ENCODE results near the gene LAG3.

Gene LAG3

DNA sequence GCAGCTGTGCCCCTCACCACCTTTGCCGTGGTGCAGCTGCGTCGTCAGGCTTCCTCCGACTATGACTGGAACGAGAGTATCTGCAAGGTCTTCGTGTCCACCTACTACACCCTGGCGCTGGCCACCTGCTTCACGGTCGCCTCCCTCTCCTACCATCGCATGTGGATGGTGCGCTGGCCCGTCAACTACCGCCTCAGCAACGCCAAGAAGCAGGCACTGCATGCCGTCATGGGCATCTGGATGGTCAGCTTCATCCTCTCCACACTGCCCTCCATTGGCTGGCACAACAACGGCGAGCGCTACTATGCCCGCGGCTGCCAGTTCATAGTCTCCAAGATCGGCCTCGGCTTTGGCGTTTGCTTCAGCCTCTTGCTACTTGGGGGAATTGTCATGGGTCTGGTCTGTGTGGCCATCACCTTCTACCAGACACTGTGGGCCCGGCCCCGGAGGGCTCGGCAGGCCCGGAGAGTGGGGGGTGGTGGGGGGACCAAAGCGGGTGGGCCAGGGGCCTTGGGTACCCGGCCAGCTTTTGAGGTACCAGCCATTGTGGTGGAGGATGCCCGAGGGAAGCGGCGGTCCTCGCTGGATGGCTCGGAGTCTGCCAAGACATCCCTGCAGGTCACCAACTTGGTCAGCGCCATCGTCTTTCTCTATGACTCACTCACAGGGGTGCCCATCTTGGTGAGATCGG is 51.9 kb downstream of the LAG3 start:
- DNase-seq, result peak in 1 of 2 experiments; percentile 32

DNA sequence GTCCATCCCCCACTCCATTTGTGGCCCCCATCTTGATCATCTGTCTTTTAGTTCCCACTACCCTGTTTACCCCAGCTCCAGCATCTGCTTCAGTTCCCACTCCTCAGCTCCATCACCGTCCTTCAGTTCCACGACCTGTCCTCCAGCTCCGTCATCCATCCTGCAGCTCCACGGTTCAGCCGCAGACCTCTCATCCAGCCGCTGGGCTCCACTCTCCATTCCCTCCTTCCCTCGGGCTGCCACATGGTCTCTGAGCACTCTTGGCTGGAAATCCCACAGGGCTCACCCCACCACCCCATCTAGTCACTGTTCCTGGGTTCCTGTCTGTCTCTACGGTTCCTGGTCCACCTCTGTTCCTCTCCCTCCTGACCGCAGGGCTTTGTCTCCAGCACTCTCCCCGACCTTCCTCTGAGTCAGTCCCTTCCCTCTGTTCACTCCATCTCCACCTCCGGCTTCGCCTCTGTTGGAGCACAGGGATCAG is 52.6 kb downstream of the LAG3 start:
- DNase-seq, result peak in 1 of 2 experiments; percentile 9

DNA sequence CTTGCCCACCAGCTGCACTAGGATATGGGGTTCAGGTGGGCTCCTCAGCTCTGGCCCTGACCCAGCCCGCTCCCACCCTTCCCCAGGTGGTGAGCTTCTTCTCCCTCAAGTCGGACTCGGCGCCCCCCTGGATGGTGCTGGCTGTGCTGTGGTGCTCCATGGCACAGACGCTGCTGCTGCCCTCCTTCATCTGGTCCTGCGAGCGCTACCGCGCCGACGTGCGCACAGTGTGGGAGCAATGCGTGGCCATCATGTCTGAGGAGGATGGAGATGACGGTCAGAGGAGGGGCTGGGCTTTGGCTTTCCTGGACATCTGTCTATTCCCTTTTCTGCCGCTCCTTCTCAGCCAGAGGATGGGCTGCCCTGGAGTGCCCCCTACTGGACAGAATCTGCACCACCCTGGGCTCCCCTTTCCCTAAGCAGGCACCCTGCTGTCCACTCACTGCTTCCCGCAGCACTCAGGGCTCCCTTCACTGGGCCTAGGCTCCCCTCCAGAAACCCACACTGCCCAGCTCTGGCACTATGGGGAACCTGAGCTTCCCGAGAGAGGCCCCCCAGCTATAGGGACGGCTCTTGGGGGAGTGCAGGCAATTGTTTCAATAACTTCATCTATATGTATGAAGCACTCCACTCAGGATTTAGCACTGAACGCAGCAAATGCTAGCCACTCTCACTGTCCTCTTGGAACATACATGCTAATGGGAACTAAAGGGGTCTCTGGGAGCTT is 53.2 kb downstream of the LAG3 start:
- DNase-seq, result peak in 1 of 2 experiments; percentile 66

DNA sequence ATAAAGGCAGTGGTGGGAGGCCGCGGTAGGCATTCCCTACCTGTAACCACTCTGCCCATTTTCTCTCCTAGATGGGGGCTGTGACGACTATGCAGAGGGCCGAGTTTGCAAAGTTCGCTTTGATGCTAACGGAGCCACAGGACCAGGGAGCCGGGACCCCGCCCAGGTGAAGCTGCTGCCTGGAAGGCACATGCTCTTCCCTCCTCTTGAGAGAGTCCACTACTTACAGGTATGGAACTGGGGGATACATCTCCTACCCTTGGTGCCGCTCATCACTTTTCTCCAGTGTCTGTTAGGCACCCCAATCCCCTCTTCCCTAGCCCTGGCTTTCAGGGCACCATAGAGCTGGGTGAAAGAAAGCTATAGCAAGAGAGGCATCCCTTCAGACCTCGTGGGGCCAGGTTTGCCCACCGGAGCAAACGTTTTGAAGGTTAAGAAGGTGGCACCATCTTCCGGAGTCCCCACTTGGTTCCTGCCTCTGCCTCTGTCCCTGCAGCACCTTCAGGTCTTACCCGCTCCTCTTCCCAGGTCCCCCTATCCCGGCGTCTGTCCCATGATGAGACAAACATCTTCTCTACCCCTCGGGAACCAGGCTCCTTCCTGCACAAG is 53.9 kb downstream of the LAG3 start:
- DNase-seq, result no peak

DNA sequence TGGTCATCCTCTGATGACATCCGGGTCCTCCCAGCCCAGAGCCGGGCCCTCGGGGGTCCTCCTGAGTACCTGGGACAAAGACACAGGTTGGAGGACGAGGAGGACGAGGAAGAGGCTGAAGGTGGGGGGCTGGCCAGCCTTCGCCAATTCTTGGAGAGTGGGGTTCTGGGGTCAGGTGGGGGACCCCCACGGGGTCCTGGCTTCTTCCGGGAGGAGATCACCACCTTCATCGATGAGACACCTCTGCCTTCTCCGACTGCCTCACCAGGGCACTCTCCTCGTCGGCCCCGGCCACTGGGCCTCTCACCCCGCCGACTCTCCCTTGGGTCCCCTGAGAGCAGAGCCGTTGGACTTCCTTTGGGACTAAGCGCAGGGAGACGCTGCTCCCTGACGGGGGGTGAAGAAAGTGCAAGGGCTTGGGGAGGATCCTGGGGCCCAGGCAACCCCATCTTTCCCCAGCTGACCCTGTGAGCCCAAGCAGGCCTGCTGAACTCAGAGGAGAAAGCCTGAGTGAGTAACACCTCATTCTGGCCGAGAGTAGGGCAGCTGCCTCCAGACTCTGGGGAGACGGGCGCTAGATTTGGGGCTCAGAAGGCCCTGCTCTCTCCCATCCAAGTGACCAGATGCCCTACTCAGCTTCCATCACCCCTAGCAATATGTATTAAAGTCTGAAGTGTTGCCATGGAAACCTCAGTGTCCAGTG is 54.6 kb downstream of the LAG3 start:
- DNase-seq, result no peak

DNA sequence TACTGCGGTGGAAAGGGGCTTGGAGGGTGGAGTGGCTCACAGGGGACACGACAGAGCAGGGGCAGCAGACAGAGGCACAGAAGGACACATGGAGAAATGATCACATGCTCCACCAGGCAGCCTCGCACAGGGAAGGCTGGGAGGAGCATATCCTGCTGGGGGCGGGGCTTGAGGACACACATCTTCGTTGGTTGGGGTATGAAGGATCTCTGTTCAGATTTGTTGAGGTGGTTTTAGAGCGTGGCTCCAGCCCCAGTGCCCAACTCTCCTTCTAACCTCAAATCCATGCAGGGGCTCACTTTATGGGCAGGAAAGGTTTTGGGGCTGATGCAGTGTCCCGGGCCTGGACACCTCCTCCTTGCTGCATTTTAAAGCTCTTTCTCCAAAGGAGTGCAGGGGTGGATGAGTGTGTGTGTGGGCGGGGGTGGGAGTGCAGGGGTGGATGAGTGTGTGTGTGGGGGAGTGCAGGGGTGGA is 55.2 kb downstream of the LAG3 start:
- peak; percentile 74 to 86 for DNase-seq
